Breast epithelium (tissue), 4 donors: ENCODE results near the gene SCO1. TPM values are rescaled to one million over a fixed set of nuclear protein-coding genes. Genes with fewer than 3 reads are reported as not detected.

Experiments used
- DNase-seq, 2 donors: peaks; one replicate each; pipeline ENCODE4 v3.0.0-alpha.2; 2019; ENCODE audit warnings: low spot score in 2 of 2
- H3K27ac ChIP-seq, 2 donors: fragments of 200-600 bp; sonication (generic) in 1 of 2; one replicate each; pipeline ENCODE4 v1.5.1; 2016 to 2019; ENCODE audit warnings: mild to moderate bottlenecking in 1 of 2
- H3K27me3 ChIP-seq, 2 donors: fragments of 200-600 bp; sonication (generic) in 1 of 2; one replicate each; pipeline versions ENCODE4 v1.5.1 to v1.6.0; 2017 to 2019; ENCODE audit warnings: control low read depth in 1 of 2, mild to moderate bottlenecking in 1 of 2
- H3K36me3 ChIP-seq: fragments of 200-600 bp; one replicate; pipeline ENCODE4 v1.5.1; 2019
- H3K4me1 ChIP-seq, 2 donors: fragments of 200-600 bp; sonication (generic); one replicate each; pipeline ENCODE4 v1.5.1; 2016 to 2019; ENCODE audit warnings: control low read depth in 1 of 2
- H3K4me3 ChIP-seq, 3 donors: fragments of 200-600 bp; sonication (generic); 1 replicate in 2 of 3; 2 replicates in 1 of 3; pipeline ENCODE4 v1.5.1; 2016 to 2019; ENCODE audit warnings: mild to moderate bottlenecking in 3 of 3, moderate library complexity in 2 of 3
- H3K9me3 ChIP-seq, 2 donors: fragments of 200-600 bp; sonication (generic) in 1 of 2; one replicate each; pipeline ENCODE4 v1.5.1; 2016 to 2019; ENCODE audit warnings: control low read depth in 1 of 2
- POLR2A ChIP-seq: fragments of 450-650 bp; IDR thresholded peaks from one replicate; pipeline ENCODE4 v1.6.1; 2016; ENCODE audit warnings: antibody characterized with exemption, mild to moderate bottlenecking, moderate library complexity
- POLR2AphosphoS5 ChIP-seq, 3 donors: sonication (generic); formaldehyde crosslinking; IDR thresholded peaks; one replicate each; pipeline ENCODE4 v1.6.1; 2017; ENCODE audit warnings: antibody characterized with exemption in 3 of 3
- intact Hi-C: fragments of 100-400 bp; cut with DNase I; formaldehyde crosslinking; loops from one replicate; pipeline ENCODE4 v1.15.1; 2023; ENCODE audit warnings: low total_unique reads
- total RNA-seq, 3 donors: library from RNA; depleted of rRNA; stranded (reverse); fragments of >200 nt; gene quantifications; one replicate each; pipeline ENCODE4 v1.1.0, GENCODE V29; 2016
- TF ChIP-seq, protein P1 (sequence below), 3 donors: fragments of 450-650 bp; IDR thresholded peaks; one replicate each; pipeline ENCODE4 v1.5.1; 2016 to 2017; ENCODE audit warnings: antibody characterized with exemption in 3 of 3, mild to moderate bottlenecking in 3 of 3, moderate library complexity in 3 of 3

Gene SCO1
- total RNA-seq, 3 donors from 2014 or later: 17.6 to 22.3 (median 19.3) TPM

DNA sequence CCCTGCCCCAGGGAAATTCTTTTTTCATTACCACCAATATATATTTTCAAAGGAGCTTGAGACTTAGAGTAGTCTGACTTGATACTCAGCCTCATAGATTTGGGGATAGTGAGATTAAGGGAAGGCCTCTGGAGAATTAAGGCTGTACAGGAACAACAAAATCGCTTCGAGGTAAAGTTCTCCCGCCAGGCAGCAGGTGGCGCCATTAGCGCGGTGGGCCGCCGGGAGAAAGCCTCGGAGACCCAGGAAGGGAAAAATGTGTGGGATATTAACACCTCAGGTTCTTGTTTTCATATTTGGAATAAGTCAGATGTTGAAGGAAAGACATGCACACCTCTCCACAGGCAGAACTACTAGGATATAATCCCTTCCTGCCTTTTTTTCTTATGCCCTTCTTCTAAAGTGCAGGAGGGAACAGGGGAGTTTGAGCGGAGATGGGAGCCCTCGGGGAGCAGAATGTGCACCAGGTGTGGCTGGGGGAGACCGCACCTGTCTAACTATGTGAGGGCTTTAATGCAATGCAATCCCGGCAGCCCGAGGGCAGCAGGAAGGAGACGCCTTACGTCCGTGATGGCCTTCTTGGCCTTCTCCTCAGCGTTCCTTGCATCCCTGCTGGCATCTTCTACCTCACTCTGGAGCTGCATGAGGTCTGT lies 66.2 kb downstream of the SCO1 start:
- no peak for TF ChIP-seq POLR2AphosphoS5 (IDR thresholded peaks at IDR 0.05)
- TF ChIP-seq, protein P1, sequence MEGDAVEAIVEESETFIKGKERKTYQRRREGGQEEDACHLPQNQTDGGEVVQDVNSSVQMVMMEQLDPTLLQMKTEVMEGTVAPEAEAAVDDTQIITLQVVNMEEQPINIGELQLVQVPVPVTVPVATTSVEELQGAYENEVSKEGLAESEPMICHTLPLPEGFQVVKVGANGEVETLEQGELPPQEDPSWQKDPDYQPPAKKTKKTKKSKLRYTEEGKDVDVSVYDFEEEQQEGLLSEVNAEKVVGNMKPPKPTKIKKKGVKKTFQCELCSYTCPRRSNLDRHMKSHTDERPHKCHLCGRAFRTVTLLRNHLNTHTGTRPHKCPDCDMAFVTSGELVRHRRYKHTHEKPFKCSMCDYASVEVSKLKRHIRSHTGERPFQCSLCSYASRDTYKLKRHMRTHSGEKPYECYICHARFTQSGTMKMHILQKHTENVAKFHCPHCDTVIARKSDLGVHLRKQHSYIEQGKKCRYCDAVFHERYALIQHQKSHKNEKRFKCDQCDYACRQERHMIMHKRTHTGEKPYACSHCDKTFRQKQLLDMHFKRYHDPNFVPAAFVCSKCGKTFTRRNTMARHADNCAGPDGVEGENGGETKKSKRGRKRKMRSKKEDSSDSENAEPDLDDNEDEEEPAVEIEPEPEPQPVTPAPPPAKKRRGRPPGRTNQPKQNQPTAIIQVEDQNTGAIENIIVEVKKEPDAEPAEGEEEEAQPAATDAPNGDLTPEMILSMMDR (IDR thresholded peaks at IDR 0.05): peak in 2 of 3 donors; percentile 42 to 51
- no peak overlapping the region for H3K4me3 ChIP-seq
- intact Hi-C loops: no loop called here
- H3K9me3 ChIP-seq: no peaks in the 10 kb centered on the region
- no peaks in the 10 kb centered on the region for H3K4me1 ChIP-seq
- DNase-seq: no peak
- no peak overlapping the region for H3K27ac ChIP-seq
- no peaks in the 10 kb centered on the region for H3K27me3 ChIP-seq
- no peaks in the 10 kb centered on the region for H3K36me3 ChIP-seq

DNA sequence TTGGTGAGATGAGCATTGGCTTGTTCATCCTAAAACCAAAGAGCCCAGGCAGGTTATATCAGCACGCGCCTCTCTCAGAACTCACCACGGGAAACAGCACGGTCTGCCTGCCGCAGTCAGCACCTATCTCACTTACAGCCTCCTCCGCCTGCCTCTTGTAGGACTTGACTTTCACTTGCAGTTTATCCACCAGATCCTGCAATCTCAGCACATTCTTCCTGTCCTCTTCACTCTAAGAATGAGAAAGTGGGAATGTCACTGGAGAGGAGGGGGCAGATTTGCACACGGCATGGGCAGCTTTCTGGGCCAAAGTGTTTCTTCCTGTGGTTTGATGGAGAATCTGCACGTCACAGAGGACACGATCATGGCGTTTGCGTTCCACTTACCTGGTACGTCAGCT lies 67.6 kb downstream of the SCO1 start:
- Histone ChIP-seq H3K9me3 (no peaks in the 10 kb centered on the region), H3K27ac (no peak overlapping the region), H3K4me1 (no peaks in the 10 kb centered on the region), H3K27me3 (no peaks in the 10 kb centered on the region), H3K36me3 (no peaks in the 10 kb centered on the region), H3K4me3 (no peak overlapping the region)
- TF ChIP-seq, protein P1 (IDR thresholded peaks at IDR 0.05): no peak
- TF ChIP-seq POLR2AphosphoS5 (IDR thresholded peaks at IDR 0.05) (no peak), POLR2A (no peak)
- intact Hi-C loops: no loop called here
- no peak for DNase-seq

DNA sequence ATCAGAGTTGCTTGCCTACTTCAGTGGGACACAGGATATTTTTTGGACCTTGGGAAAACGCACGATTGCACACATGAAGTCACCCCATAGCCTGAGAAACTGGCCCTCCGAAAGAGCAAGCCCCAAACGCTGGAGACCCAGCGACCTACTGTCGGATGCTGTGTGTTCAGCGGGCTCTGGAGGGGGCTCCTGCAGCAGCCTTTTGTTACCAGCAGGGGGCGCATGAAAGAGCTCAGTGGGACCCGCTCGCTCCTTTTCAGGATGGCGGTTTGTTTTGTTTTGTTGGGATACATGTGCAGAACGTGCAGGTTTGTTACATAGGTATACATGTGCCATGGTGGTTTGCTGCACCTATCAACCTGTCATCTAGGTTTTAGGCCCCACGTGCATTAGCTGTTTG lies 68.6 kb downstream of the SCO1 start:
- Histone ChIP-seq H3K27ac (no peak overlapping the region), H3K27me3 (no peaks in the 10 kb centered on the region), H3K36me3 (no peaks in the 10 kb centered on the region), H3K4me1 (no peaks in the 10 kb centered on the region), H3K9me3 (no peaks in the 10 kb centered on the region), H3K4me3 (no peak overlapping the region)
- intact Hi-C loops: no loop called here
- DNase-seq: no peak
- TF ChIP-seq POLR2AphosphoS5 (IDR thresholded peaks at IDR 0.05) (no peak), POLR2A (no peak)
- TF ChIP-seq, protein P1 (IDR thresholded peaks at IDR 0.05): no peak

DNA sequence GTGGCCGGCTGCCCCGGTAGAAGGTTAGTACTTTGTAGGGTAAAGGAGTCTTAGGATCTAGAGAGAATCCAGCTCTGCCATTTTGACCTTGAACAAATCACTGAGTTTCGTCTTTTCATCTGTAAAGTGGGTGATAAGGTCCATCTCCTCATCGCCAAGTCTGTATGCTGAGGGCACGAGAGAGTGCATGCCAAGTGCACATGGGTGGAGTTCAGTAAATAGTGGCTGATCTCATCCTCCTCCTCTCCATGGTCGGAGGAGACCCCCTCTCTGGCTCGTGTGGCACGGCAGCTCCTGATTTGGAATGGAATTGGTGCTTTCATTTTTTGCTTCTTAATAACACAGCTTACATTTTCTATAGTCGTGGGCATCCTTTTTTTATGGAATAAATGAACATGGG lies 70.9 kb downstream of the SCO1 start:
- H3K27me3 ChIP-seq: no peaks in the 10 kb centered on the region
- H3K36me3 ChIP-seq: no peaks in the 10 kb centered on the region
- H3K4me1 ChIP-seq: no peaks in the 10 kb centered on the region
- no peaks in the 10 kb centered on the region for H3K9me3 ChIP-seq
- H3K4me3 ChIP-seq: no peak overlapping the region
- intact Hi-C loops: no loop called here
- no peak for DNase-seq
- no peak overlapping the region for H3K27ac ChIP-seq
- no peak for TF ChIP-seq POLR2AphosphoS5 (IDR thresholded peaks at IDR 0.05)
- TF ChIP-seq, protein P1 (IDR thresholded peaks at IDR 0.05): no peak
- no peak for TF ChIP-seq POLR2A

DNA sequence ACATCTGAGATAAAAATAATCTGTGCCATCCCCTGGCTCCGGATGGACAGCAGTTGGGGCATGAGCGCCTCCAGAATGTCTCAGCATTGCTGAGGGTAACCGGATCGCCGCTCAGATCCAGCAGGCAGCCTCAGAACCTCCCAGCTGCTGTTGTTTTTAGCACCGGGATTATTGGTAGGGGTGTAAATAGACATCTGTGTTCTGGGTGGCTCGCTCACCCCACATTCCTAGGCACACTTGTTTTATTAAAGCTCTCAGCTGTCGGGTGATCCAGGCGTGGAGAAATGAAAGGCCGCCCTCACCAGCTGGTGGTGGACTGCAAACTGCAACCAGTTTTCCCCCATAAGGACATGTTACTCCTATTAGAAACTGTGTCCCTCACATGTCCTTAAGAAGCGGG lies 72.4 kb downstream of the SCO1 start:
- Histone ChIP-seq H3K9me3 (no peaks in the 10 kb centered on the region), H3K36me3 (no peaks in the 10 kb centered on the region), H3K4me1 (no peaks in the 10 kb centered on the region), H3K27ac (peak overlapping the region in 1 of 2 donors; percentile 12), H3K4me3 (no peak overlapping the region), H3K27me3 (no peaks in the 10 kb centered on the region)
- intact Hi-C loops: no loop called here
- TF ChIP-seq, protein P1 (IDR thresholded peaks at IDR 0.05): no peak
- TF ChIP-seq POLR2A (no peak), POLR2AphosphoS5 (IDR thresholded peaks at IDR 0.05) (no peak)
- DNase-seq: no peak
